Stimulated activated memory B cell treated with anti-CD40 and anti-IgM and Interleukin-4, amounts not matched to agents 10 μg/mL and 1 μg/mL and 100 μg/mL, for 72 hours (primary cell): ENCODE results near the gene VGLL1.

ENCODE experiments used
- ATAC-seq: fragments of 150-1000 bp; cut with Tn5 transposase; 2 replicates; pipeline ENCODE4 v1.10.0; 2021
- H3K27ac Mint-ChIP-seq: one replicate; pipeline ENCODE4 v1.8.0; 2022; ENCODE audit warnings: mild to moderate bottlenecking, mixed read lengths
- H3K27me3 Mint-ChIP-seq: one replicate; pipeline ENCODE4 v1.8.0; 2022; ENCODE audit warnings: mixed read lengths
- H3K36me3 Mint-ChIP-seq: one replicate; pipeline ENCODE4 v1.8.0; 2022; ENCODE audit warnings: mixed read lengths
- H3K4me1 Mint-ChIP-seq: one replicate; pipeline ENCODE4 v1.8.0; 2022; ENCODE audit warnings: mixed read lengths
- H3K4me3 Mint-ChIP-seq: one replicate; pipeline ENCODE4 v1.8.0; 2022; ENCODE audit warnings: mild to moderate bottlenecking, moderate library complexity, mixed read lengths
- H3K9me3 Mint-ChIP-seq: one replicate; pipeline ENCODE4 v1.8.0; 2022; ENCODE audit warnings: mixed read lengths

VGLL1 gene

GRCh38 chrX:136531951-136532350, at the start of gene VGLL1:
TSS of gene VGLL1 (plus strand) at chrX:136532215. CDS start at chrX:136536021, 3,806 bp downstream.
- H3K4me1 Mint-ChIP-seq: no peaks in the 10 kb centered on the region
- no peak for ATAC-seq

GRCh38 chrX:136487647-136488046, 44.4 kb upstream of the VGLL1 start, which contains the start of gene BRS3:
TSS of gene BRS3 (plus strand) at chrX:136487947. CDS start at chrX:136488115, 168 bp downstream.
- Mint-ChIP-seq H3K9me3 (no peaks in the 10 kb centered on the region), H3K27me3 (no peaks in the 10 kb centered on the region), H3K36me3 (no peaks in the 10 kb centered on the region), H3K4me3 (no peak within 1 kb of the TSS), H3K27ac (no peak within 1 kb of the TSS), H3K4me1 (no peaks in the 10 kb centered on the region)
- ATAC-seq: no peak

More at GRCh38 chrX:136531951-136532350, at the start of gene VGLL1:
- Mint-ChIP-seq H3K27ac (no peak within 1 kb of the TSS), H3K9me3 (no peaks in the 10 kb centered on the region), H3K36me3 (no peaks in the 10 kb centered on the region), H3K4me3 (no peak within 1 kb of the TSS), H3K27me3 (no peaks in the 10 kb centered on the region)

- Mint-ChIP-seq H3K27me3 (no peaks in the 10 kb centered on the region), H3K36me3 (no peaks in the 10 kb centered on the region), H3K4me1 (no peaks in the 10 kb centered on the region), H3K27ac (no peak overlapping the region), H3K4me3 (no peak overlapping the region), H3K9me3 (no peaks in the 10 kb centered on the region)
- ATAC-seq: no peak
These were observed 43.3 kb upstream of the VGLL1 start for GRCh38 chrX:136488706-136489105.

GRCh38 chrX:136491832-136492231, 40.2 kb upstream of the VGLL1 start:
- H3K9me3 Mint-ChIP-seq: no peaks in the 10 kb centered on the region
- H3K27ac Mint-ChIP-seq: no peak overlapping the region
- H3K36me3 Mint-ChIP-seq: no peaks in the 10 kb centered on the region
- H3K27me3 Mint-ChIP-seq: no peaks in the 10 kb centered on the region
- no peak for ATAC-seq
- no peak overlapping the region for H3K4me3 Mint-ChIP-seq
- H3K4me1 Mint-ChIP-seq: no peaks in the 10 kb centered on the region

- no peaks in the 10 kb centered on the region for H3K4me1 Mint-ChIP-seq
- ATAC-seq: no peak
- H3K9me3 Mint-ChIP-seq: no peaks in the 10 kb centered on the region
- no peak overlapping the region for H3K27ac Mint-ChIP-seq
- no peaks in the 10 kb centered on the region for H3K36me3 Mint-ChIP-seq
- H3K4me3 Mint-ChIP-seq: no peak overlapping the region
- no peaks in the 10 kb centered on the region for H3K27me3 Mint-ChIP-seq
These were observed 39.0 kb upstream of the VGLL1 start for GRCh38 chrX:136493011-136493410.

- Mint-ChIP-seq H3K4me3 (no peak overlapping the region), H3K27me3 (no peaks in the 10 kb centered on the region), H3K4me1 (peaks cover 6% of the 10 kb centered on the region), H3K36me3 (no peaks in the 10 kb centered on the region), H3K9me3 (no peaks in the 10 kb centered on the region), H3K27ac (no peak overlapping the region)
- ATAC-seq: no peak
These were observed 37.0 kb upstream of the VGLL1 start for GRCh38 chrX:136495043-136495442.

- Mint-ChIP-seq H3K9me3 (no peaks in the 10 kb centered on the region), H3K27me3 (no peaks in the 10 kb centered on the region), H3K36me3 (peaks cover 1% of the 10 kb centered on the region), H3K27ac (peak overlapping the region; percentile 88), H3K4me3 (peak overlapping the region; percentile 88), H3K4me1 (peaks cover 6% of the 10 kb centered on the region)
- ATAC-seq: no peak
These were observed 35.7 kb upstream of the VGLL1 start for GRCh38 chrX:136496186-136496763.

- Mint-ChIP-seq H3K36me3 (peaks cover 6% of the 10 kb centered on the region), H3K9me3 (no peaks in the 10 kb centered on the region)
These were observed 35.1 kb upstream of the VGLL1 start for GRCh38 chrX:136496764-136497555.

GRCh38 chrX:136497556-136498052, 34.4 kb upstream of the VGLL1 start, which contains the start of gene HTATSF1:
TSS of gene HTATSF1 (plus strand) at chrX:136497592. CDS start at chrX:136497685, 93 bp downstream.
- Mint-ChIP-seq H3K4me3 (peak within 1 kb of the TSS; percentile 88), H3K9me3 (no peaks in the 10 kb centered on the region), H3K4me1 (peaks cover 6% of the 10 kb centered on the region), H3K27ac (peak within 1 kb of the TSS; percentile 88), H3K36me3 (peaks cover 6% of the 10 kb centered on the region), H3K27me3 (no peaks in the 10 kb centered on the region)
- no peak for ATAC-seq

More at GRCh38 chrX:136496764-136497555, 35.1 kb upstream of the VGLL1 start:
- H3K27me3 Mint-ChIP-seq: no peaks in the 10 kb centered on the region
- peak overlapping the region; percentile 88 for H3K4me3 Mint-ChIP-seq
- peak overlapping the region; percentile 88 for H3K27ac Mint-ChIP-seq
- peak; percentile 93 for ATAC-seq
- H3K4me1 Mint-ChIP-seq: peaks cover 6% of the 10 kb centered on the region

- Mint-ChIP-seq H3K27me3 (no peaks in the 10 kb centered on the region), H3K4me1 (no peaks in the 10 kb centered on the region), H3K9me3 (no peaks in the 10 kb centered on the region), H3K27ac (no peak overlapping the region), H3K36me3 (no peaks in the 10 kb centered on the region), H3K4me3 (no peak overlapping the region)
- no peak for ATAC-seq
These were observed 12.9 kb upstream of the VGLL1 start for GRCh38 chrX:136519069-136519468.

- H3K4me3 Mint-ChIP-seq: no peak overlapping the region
- H3K27me3 Mint-ChIP-seq: no peaks in the 10 kb centered on the region
- ATAC-seq: no peak
- no peak overlapping the region for H3K27ac Mint-ChIP-seq
- no peaks in the 10 kb centered on the region for H3K9me3 Mint-ChIP-seq
- no peaks in the 10 kb centered on the region for H3K36me3 Mint-ChIP-seq
- H3K4me1 Mint-ChIP-seq: no peaks in the 10 kb centered on the region
These were observed 8.2 kb upstream of the VGLL1 start for GRCh38 chrX:136523770-136524169.

- H3K9me3 Mint-ChIP-seq: no peaks in the 10 kb centered on the region
- no peaks in the 10 kb centered on the region for H3K36me3 Mint-ChIP-seq
- H3K27me3 Mint-ChIP-seq: no peaks in the 10 kb centered on the region
- no peak overlapping the region for H3K4me3 Mint-ChIP-seq
- no peaks in the 10 kb centered on the region for H3K4me1 Mint-ChIP-seq
- H3K27ac Mint-ChIP-seq: no peak overlapping the region
- no peak for ATAC-seq
These were observed 6.0 kb upstream of the VGLL1 start for GRCh38 chrX:136525738-136526606.

- Mint-ChIP-seq H3K4me1 (no peaks in the 10 kb centered on the region), H3K27me3 (no peaks in the 10 kb centered on the region), H3K4me3 (no peak overlapping the region), H3K36me3 (no peaks in the 10 kb centered on the region), H3K27ac (no peak overlapping the region), H3K9me3 (no peaks in the 10 kb centered on the region)
- no peak for ATAC-seq
These were observed 3.2 kb upstream of the VGLL1 start for GRCh38 chrX:136528645-136529315.

GRCh38 chrX:136529795-136530194, 2.2 kb upstream of the VGLL1 start:
- H3K4me3 Mint-ChIP-seq: no peak overlapping the region
- no peaks in the 10 kb centered on the region for H3K4me1 Mint-ChIP-seq
- H3K36me3 Mint-ChIP-seq: no peaks in the 10 kb centered on the region
- ATAC-seq: no peak
- H3K27ac Mint-ChIP-seq: no peak overlapping the region
- H3K9me3 Mint-ChIP-seq: no peaks in the 10 kb centered on the region
- H3K27me3 Mint-ChIP-seq: no peaks in the 10 kb centered on the region
